ENCODE data around the gene C16orf96. TPM values are rescaled to one million over a fixed set of nuclear protein-coding genes. Genes with fewer than 3 reads are reported as not detected.

The C16orf96 gene
- total RNA-seq, 1 experiment from 2014 or later = 1.4 TPM

GRCh38 chr16:4597174-4597573, 41.0 kb downstream of the C16orf96 start:
- H3K4me2 ChIP-seq (ENCODE audit: insufficient read depth, insufficient read length, low read length) = no peak overlapping the region
- H3K9ac ChIP-seq (ENCODE audit: extremely low read depth, insufficient read length, low read length) = no peak overlapping the region
- H3K79me2 ChIP-seq (ENCODE audit: insufficient read depth, low read length) = no peaks in the 10 kb centered on the region
- Mint-ChIP-seq H3K36me3 (ENCODE audit: insufficient read depth in 1 of 3, low read depth in 3 of 3) (no peaks in the 10 kb centered on the region), H3K4me3 (no peak overlapping the region), H3K27me3 (ENCODE audit: low read depth) (peaks cover 7% of the 10 kb centered on the region), H3K27ac (no peak overlapping the region), H3K4me1 (peaks cover 36 to 45% of the 10 kb centered on the region in 2 experiments), H3K9me3 (no peaks in the 10 kb centered on the region; a peak in 1 of 5 replicates)
- H3K4ac ChIP-seq (ENCODE audit: low read depth, low read length) = no peak overlapping the region
- no peak overlapping the region for H3K56ac ChIP-seq (ENCODE audit: insufficient read length, low read depth, low read length)
- WGBS (ENCODE audit: extremely low coverage, insufficient read length, low lambda C conversion rate) = no CpG with 5 or more reads among the region's 9 CpGs
- no peaks in the 10 kb centered on the region for H3K27me3 ChIP-seq (ENCODE audit: insufficient read depth, low read length)
- no peak overlapping the region for H4K8ac ChIP-seq (replicated peaks; ENCODE audit: insufficient read length, low read depth, low read length)
- H3T11ph ChIP-seq (ENCODE audit: low read length) = no peak overlapping the region
- DNase-seq = no peak
- H2BK15ac ChIP-seq (ENCODE audit: low read depth, low read length) = no peak overlapping the region
- H3K79me1 ChIP-seq (ENCODE audit: insufficient read depth, low read depth, low read length, poor library complexity, severe bottlenecking) = no peaks in the 10 kb centered on the region
- H2BK120ac ChIP-seq (ENCODE audit: low read depth, low read length, poor library complexity, severe bottlenecking) = no peak overlapping the region
- no peak overlapping the region for H3K23ac ChIP-seq (ENCODE audit: insufficient read length, low read depth, low read length)
- H3K4me1 ChIP-seq (ENCODE audit: insufficient read depth, low read length) = peaks cover 5% of the 10 kb centered on the region; the same call in 1 of the 2 replicates
- no peaks in the 10 kb centered on the region for H4K20me1 ChIP-seq (ENCODE audit: control insufficient read depth, insufficient read depth, insufficient read length)
- H2AFZ ChIP-seq (ENCODE audit: low read length) = no peak overlapping the region
- H3K18ac ChIP-seq (ENCODE audit: insufficient read length, low read depth, low read length) = no peak overlapping the region
- H2AK5ac ChIP-seq (ENCODE audit: insufficient read length, low read length) = no peak overlapping the region
- H3K14ac ChIP-seq (ENCODE audit: insufficient read depth, low read length) = no peak overlapping the region
- no peaks in the 10 kb centered on the region for H3K23me2 ChIP-seq (ENCODE audit: insufficient read length, low read depth, low read length, poor library complexity, severe bottlenecking)
- no peak overlapping the region for H2BK20ac ChIP-seq (ENCODE audit: low read depth, low read length, poor library complexity, severe bottlenecking)
- H2BK5ac ChIP-seq (ENCODE audit: insufficient read length, low read length) = no peak overlapping the region
- H2BK12ac ChIP-seq (ENCODE audit: insufficient read length, low read depth, low read length) = no peak overlapping the region
- no peak overlapping the region for H4K5ac ChIP-seq (ENCODE audit: insufficient read length, low read depth, low read length)
- no peak for TF ChIP-seq CTCF (conservative IDR thresholded peaks at IDR 0.05)
- H4K91ac ChIP-seq (ENCODE audit: insufficient read length, low read depth, low read length) = no peak overlapping the region
- H3K27ac ChIP-seq (ENCODE audit: insufficient read length, low read depth, low read length) = no peak overlapping the region
- H3K9me3 ChIP-seq (ENCODE audit: control insufficient read depth, low read depth, low read length) = no peaks in the 10 kb centered on the region
